ENCODE results near the gene SNX20. TPM values are rescaled to one million over a fixed set of nuclear protein-coding genes. Genes with fewer than 3 reads are reported as not detected.

SNX20 gene
- total and polyA plus RNA-seq, 10 donors, result 17.6 to 50.5 (median 31.5) TPM

DNA sequence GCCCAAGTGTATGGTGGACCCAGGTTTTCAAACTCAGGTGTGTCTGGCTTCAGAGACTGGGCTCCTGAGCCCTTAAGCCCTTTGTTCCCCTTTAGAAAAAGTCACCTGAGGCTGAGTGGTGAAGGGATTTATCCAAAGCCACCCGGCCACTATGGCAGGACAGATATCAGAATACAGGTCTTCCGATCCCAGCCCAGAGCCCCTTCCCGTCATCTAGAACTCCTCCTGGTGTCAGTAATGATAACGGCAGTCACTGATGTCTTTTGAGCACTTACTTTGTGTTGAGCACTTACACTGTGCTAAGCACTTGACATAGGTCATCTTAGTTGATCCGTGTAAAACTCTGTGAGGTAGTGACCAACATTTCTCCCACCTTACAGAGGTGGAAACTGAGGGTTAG, 28.9 kb upstream of the SNX20 start:
- Histone ChIP-seq H3K27me3 (replicated peaks in 1 of 7) (no peaks in the 10 kb centered on the region), H3K9me3 (peaks cover 0 to 7% (median 4%) of the 10 kb centered on the region in 8 donors), H3K27ac (peak overlapping the region in 5 of 8 donors; percentile 24 to 80 (median 66)), H3K4me1 (peaks cover 13 to 81% (median 65%) of the 10 kb centered on the region in 6 donors), H3K4me3 (peak overlapping the region in 1 of 8 donors; percentile 26), H3K36me3 (peaks cover 0 to 21% (median 0%) of the 10 kb centered on the region in 6 donors)
- intact Hi-C loops (cut with DNase I; ENCODE audit: low total_unique reads), result no loop called here
- TF ChIP-seq POLR2A (IDR thresholded peaks at IDR 0.05), result no peak
- TF ChIP-seq POLR2AphosphoS5 (IDR thresholded peaks at IDR 0.05), result no peak
- TF ChIP-seq, protein P1, sequence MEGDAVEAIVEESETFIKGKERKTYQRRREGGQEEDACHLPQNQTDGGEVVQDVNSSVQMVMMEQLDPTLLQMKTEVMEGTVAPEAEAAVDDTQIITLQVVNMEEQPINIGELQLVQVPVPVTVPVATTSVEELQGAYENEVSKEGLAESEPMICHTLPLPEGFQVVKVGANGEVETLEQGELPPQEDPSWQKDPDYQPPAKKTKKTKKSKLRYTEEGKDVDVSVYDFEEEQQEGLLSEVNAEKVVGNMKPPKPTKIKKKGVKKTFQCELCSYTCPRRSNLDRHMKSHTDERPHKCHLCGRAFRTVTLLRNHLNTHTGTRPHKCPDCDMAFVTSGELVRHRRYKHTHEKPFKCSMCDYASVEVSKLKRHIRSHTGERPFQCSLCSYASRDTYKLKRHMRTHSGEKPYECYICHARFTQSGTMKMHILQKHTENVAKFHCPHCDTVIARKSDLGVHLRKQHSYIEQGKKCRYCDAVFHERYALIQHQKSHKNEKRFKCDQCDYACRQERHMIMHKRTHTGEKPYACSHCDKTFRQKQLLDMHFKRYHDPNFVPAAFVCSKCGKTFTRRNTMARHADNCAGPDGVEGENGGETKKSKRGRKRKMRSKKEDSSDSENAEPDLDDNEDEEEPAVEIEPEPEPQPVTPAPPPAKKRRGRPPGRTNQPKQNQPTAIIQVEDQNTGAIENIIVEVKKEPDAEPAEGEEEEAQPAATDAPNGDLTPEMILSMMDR (IDR thresholded peaks at IDR 0.05 in 8 of 11, conservative IDR thresholded peaks at IDR 0.05 in 3 of 11), result no peak
- WGBS, 5 donors, result 85 to 89% (median 88%) methylated on average over 5 of the region's 5 CpGs
- no peak for DNase-seq

DNA sequence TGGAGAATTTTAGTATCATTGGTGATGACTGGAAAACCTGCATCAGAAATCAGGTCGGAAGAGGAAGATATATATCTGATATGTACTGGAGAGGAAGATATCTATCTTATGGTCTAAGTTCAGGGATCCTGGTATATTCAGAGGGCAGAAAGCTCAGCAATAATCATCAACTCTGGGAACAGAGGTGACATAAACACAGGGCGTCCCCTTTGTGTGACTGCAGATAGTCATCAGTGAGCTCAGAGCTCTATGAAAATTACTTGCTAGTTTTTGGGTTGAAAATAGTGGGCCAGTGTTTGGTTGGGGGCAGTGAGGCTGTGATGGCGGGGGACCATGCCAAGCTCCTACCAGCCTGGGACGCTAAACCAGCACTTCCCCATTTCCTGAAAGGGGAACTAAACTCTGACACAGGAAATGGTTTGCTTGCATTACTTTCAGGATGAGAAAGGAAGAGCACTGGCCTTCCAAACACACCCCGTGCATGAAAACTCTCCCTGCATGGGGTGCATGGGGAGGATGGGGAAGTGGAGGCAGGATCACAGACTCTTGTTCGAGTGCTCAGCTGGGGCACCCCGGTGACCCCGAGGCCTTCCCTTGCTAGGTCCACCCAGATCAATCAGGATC, 28.1 kb upstream of the SNX20 start:
- Histone ChIP-seq H3K4me1 (peaks cover 13 to 73% (median 59%) of the 10 kb centered on the region in 6 donors), H3K27me3 (replicated peaks in 1 of 7) (no peaks in the 10 kb centered on the region), H3K4me3 (peak overlapping the region in 1 of 8 donors; percentile 26), H3K9me3 (peaks cover 2 to 16% (median 12%) of the 10 kb centered on the region in 8 donors), H3K27ac (peak overlapping the region in 5 of 8 donors; percentile 24 to 80 (median 66)), H3K36me3 (peaks cover 0 to 26% (median 0%) of the 10 kb centered on the region in 6 donors)
- TF ChIP-seq, protein P1 (IDR thresholded peaks at IDR 0.05 in 8 of 11, conservative IDR thresholded peaks at IDR 0.05 in 3 of 11), result no peak
- TF ChIP-seq POLR2AphosphoS5 (IDR thresholded peaks at IDR 0.05), result peak in 1 of 3 donors; percentile 56
- WGBS, 5 donors, result 20 to 45% (median 25%) methylated on average over 8 of the region's 8 CpGs
- no peak for DNase-seq
- intact Hi-C loops (cut with DNase I; ENCODE audit: low total_unique reads), result no loop called here

DNA sequence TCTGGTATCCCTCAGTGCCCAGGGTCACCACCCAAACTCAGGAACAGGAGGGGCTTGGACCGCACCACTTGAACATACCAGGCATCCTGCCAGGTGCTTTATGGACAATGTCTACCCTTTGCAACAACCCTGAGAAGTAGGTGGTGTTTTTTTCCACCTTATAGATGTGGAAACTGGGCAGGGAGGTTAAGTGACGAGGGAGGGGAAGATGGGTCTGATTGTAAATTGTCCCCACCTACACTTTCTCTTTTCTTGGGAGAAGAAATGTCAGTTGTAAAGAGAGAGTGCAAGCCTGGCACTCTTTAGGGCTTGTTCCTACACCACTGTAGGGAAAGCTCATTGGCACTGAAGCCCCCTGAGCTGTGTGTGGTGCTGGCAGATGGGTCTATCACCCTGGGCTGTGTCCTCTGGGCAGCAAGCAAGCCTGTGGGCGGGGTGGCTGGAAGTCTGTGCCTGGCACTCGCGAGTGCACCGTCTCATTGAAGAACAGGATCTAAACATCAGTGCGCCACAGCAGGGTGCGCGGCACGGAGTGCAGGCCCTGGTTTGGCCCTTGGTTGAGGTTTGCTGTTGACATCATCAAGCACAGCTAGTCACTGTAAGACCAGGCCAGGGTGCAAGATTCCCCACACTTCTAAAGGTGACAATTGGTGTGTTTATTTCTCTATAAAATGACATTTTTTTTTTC, 27.4 kb upstream of the SNX20 start:
- intact Hi-C loops (cut with DNase I; ENCODE audit: low total_unique reads), result no loop called here
- H3K9me3 ChIP-seq, result peaks cover 6 to 22% (median 19%) of the 10 kb centered on the region in 8 donors
- peak overlapping the region in 5 of 8 donors; percentile 24 to 80 (median 66) for H3K27ac ChIP-seq
- WGBS, 5 donors, result 66 to 76% (median 68%) methylated on average over 7 to 10 of the region's 10 CpGs
- H3K4me3 ChIP-seq, result no peak overlapping the region
- peaks cover 0 to 32% (median 0%) of the 10 kb centered on the region in 6 donors for H3K36me3 ChIP-seq
- H3K4me1 ChIP-seq, result peaks cover 13 to 71% (median 53%) of the 10 kb centered on the region in 6 donors
- H3K27me3 ChIP-seq (replicated peaks in 1 of 7), result no peaks in the 10 kb centered on the region
- DNase-seq, result no peak
- TF ChIP-seq POLR2A (IDR thresholded peaks at IDR 0.05) (no peak), POLR2AphosphoS5 (IDR thresholded peaks at IDR 0.05) (peak in 1 of 3 donors; percentile 4)

DNA sequence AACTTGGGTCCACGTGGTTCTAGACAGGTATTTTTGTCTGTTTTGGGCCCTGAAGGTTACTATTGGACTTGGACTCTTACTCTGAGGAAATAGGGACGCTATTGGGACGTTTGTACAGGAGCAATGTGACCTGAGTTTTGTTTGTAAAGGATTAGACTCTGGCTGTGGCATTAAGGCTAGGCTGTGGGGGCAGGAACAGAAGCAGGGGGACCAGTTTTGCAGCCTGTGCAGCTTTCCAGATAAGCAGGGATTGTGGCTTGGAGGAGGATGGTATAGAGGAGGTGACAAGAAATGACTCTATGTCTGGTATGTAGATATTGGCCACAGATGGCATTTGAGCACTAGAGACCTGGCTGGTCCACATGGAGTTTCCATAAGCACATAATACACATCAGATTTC, 25.1 kb upstream of the SNX20 start:
- 68 to 79% (median 68%) methylated on average over 3 of the region's 3 CpGs for WGBS, 5 donors
- intact Hi-C loops (cut with DNase I; ENCODE audit: low total_unique reads), result no loop called here
- TF ChIP-seq POLR2AphosphoS5 (IDR thresholded peaks at IDR 0.05) (no peak), POLR2A (IDR thresholded peaks at IDR 0.05) (no peak)
- TF ChIP-seq, protein P1 (IDR thresholded peaks at IDR 0.05 in 8 of 11, conservative IDR thresholded peaks at IDR 0.05 in 3 of 11), result no peak

More for the DNA sequence above, 25.1 kb upstream of the SNX20 start:
- DNase-seq, result no peak
- Histone ChIP-seq H3K27me3 (replicated peaks in 1 of 7) (no peaks in the 10 kb centered on the region), H3K4me1 (peaks cover 13 to 67% (median 36%) of the 10 kb centered on the region in 6 donors), H3K36me3 (peaks cover 0 to 23% (median 0%) of the 10 kb centered on the region in 6 donors), H3K27ac (no peak overlapping the region), H3K4me3 (no peak overlapping the region), H3K9me3 (peaks cover 6 to 25% (median 20%) of the 10 kb centered on the region in 8 donors)

Measured in spleen (tissue), 11 donors.